Measurements from ENCODE around the gene HYAL1. TPM values are rescaled to one million over a fixed set of nuclear protein-coding genes. Genes with fewer than 3 reads are reported as not detected.
A peak's percentile ranks its signal among the peaks of the same experiment; 100 is the strongest.

HYAL1 gene
- total and polyA plus RNA-seq, 9 donors = 0.86 to 2.5 (median 1.7) TPM

DNA sequence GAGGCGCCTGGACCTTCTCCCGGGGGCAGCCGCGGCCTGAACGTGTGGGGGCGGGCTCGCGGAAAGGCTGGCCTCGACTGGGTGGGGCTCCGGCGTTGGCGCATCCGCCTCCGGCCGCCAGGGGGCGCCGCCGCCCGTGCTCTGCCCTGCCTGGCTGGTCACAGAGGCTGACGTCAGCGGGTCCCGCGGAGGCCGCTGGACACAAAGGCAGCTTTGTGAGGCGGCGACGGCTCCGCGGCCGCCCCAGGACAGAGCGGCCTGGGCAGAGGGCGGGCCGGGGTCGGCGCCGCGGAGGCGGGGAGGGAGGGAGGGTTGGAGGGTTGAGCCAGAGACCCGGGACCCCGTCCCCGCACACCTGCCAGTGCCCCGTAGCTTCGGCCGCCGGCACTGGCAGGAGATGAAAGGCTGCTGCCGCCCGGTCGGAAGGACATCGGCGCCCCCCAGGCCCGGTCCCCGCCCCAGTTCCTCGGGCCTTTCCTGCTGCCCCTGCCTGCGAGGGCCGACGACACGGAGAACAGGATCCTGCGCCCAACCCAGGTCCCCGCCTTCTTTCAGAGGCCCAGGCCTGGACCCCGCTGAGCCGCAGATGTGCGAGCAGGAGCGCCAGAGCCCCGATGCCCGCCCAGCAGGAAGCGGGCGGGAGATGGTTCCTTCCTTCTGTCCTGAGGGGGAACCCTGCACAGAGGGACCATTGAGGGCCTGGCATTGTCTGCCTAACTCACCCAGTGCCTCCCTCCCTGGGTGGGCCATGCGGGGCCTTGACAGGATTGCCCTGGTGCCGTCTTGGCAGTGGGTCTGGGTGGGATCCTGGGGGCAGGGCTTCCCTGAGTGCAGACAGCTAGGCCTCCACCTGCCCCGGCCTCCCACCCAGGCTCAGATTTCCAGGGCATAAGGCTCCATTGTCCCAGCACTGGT, 43.1 kb downstream of the HYAL1 start:
- H3K27ac ChIP-seq (ENCODE audit: low read length) = peak overlapping the region; percentile 99
- under 1% methylated on average over 62 of the region's 70 CpGs for WGBS (ENCODE audit: insufficient coverage)
- H3K36me3 ChIP-seq (ENCODE audit: control insufficient read depth, insufficient read depth, low read length) = peaks cover 46% of the 10 kb centered on the region
- peak overlapping the region; percentile 68 for H3K4me3 ChIP-seq (ENCODE audit: low read length)
- H3K9me3 ChIP-seq (replicated peaks; ENCODE audit: control insufficient read depth, low read depth, low read length) = no peaks in the 10 kb centered on the region
- peaks cover 77% of the 10 kb centered on the region for H3K4me1 ChIP-seq (ENCODE audit: control insufficient read depth, insufficient read depth, low read length)
- no peaks in the 10 kb centered on the region for H3K27me3 ChIP-seq (ENCODE audit: control insufficient read depth, insufficient read depth, low read length)
- peak; percentile 97 for DNase-seq

DNA sequence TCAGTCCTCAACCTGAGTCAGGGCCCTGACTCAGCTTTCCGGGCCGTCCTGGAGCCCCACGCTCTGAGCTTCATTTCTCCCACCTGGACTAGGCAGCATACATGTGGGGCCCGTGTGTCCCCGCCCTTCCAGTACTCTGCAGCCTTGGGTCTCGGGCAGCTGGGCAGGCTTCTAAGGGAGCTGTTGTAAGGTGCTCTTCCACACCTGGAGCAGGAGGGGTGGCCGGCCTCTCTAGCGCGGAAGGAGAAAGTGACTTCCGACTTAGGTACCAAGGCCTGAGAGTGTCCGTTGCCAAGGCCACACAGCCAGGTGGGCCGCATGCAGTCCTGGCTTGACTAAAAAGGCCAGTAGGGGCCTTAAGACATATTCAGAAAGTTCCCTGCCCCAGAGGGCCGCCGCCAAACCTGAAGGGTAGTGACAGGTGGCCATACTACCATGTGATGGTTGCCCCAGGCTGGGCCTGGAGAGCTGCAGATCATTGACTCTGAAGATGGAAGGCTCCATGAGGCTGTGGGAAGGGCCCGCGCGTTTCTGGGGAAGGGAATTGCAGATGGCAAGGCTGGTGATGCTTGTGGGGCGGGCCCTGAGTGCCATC, 43.8 kb downstream of the HYAL1 start:
- Histone ChIP-seq H3K9me3 (replicated peaks; ENCODE audit: control insufficient read depth, low read depth, low read length) (no peaks in the 10 kb centered on the region), H3K4me3 (ENCODE audit: low read length) (peak overlapping the region; percentile 10), H3K36me3 (ENCODE audit: control insufficient read depth, insufficient read depth, low read length) (peaks cover 53% of the 10 kb centered on the region), H3K27me3 (ENCODE audit: control insufficient read depth, insufficient read depth, low read length) (no peaks in the 10 kb centered on the region), H3K27ac (ENCODE audit: low read length) (peak overlapping the region; percentile 99), H3K4me1 (ENCODE audit: control insufficient read depth, insufficient read depth, low read length) (peaks cover 77% of the 10 kb centered on the region)
- peak; percentile 70 for DNase-seq
- 58% methylated on average over 18 of the region's 18 CpGs for WGBS (ENCODE audit: insufficient coverage)

DNA sequence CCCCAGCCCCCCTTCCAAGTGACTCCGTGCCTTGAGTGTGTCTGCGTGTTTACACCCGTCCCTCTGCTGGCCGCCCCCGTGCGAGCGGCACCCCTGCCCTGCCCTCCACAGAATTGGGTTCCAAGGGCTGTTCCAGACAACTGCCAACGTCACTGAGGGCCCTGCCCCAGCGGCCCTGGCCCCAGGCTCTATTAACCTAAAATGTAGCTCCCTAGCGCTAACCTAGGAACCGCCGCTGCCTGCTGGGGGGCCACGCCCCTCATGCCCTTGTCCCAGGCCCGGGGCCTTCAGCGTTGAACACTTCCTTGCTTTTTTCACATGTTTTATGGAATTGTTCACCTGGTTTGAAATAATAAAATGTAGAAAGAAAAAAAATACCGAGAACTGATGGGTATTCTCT, 44.4 kb downstream of the HYAL1 start:
- H3K36me3 ChIP-seq (ENCODE audit: control insufficient read depth, insufficient read depth, low read length) = peaks cover 58% of the 10 kb centered on the region
- WGBS (ENCODE audit: insufficient coverage) = 75% methylated on average over 9 of the region's 16 CpGs

GRCh38 chr3:50258029-50258680, 45.2 kb downstream of the HYAL1 start:
- H3K27ac ChIP-seq (ENCODE audit: low read length) = peak overlapping the region; percentile 99
- no CpG with 5 or more reads among the region's 17 CpGs for whole genome bisulfite sequencing (ENCODE audit: insufficient coverage)
- no peak overlapping the region for H3K4me3 ChIP-seq (ENCODE audit: low read length)
- H3K9me3 ChIP-seq (replicated peaks; ENCODE audit: control insufficient read depth, low read depth, low read length) = no peaks in the 10 kb centered on the region
- H3K27me3 ChIP-seq (ENCODE audit: control insufficient read depth, insufficient read depth, low read length) = no peaks in the 10 kb centered on the region
- peaks cover 73% of the 10 kb centered on the region for H3K4me1 ChIP-seq (ENCODE audit: control insufficient read depth, insufficient read depth, low read length)
- peaks cover 65% of the 10 kb centered on the region for H3K36me3 ChIP-seq (ENCODE audit: control insufficient read depth, insufficient read depth, low read length)
- no peak for DNase-seq

More for the DNA sequence above, 44.4 kb downstream of the HYAL1 start:
- H3K4me1 ChIP-seq (ENCODE audit: control insufficient read depth, insufficient read depth, low read length) = peaks cover 76% of the 10 kb centered on the region
- no peaks in the 10 kb centered on the region for H3K9me3 ChIP-seq (replicated peaks; ENCODE audit: control insufficient read depth, low read depth, low read length)
- no peak for DNase-seq
- H3K4me3 ChIP-seq (ENCODE audit: low read length) = no peak overlapping the region
- peak overlapping the region; percentile 99 for H3K27ac ChIP-seq (ENCODE audit: low read length)
- no peaks in the 10 kb centered on the region for H3K27me3 ChIP-seq (ENCODE audit: control insufficient read depth, insufficient read depth, low read length)

GRCh38 chr3:50256978-50257890, 46.1 kb downstream of the HYAL1 start:
- 89% methylated on average over 15 of the region's 20 CpGs for WGBS (ENCODE audit: insufficient coverage)
- H3K4me1 ChIP-seq (ENCODE audit: control insufficient read depth, insufficient read depth, low read length) = peaks cover 64% of the 10 kb centered on the region
- H3K36me3 ChIP-seq (ENCODE audit: control insufficient read depth, insufficient read depth, low read length) = peaks cover 68% of the 10 kb centered on the region

DNA sequence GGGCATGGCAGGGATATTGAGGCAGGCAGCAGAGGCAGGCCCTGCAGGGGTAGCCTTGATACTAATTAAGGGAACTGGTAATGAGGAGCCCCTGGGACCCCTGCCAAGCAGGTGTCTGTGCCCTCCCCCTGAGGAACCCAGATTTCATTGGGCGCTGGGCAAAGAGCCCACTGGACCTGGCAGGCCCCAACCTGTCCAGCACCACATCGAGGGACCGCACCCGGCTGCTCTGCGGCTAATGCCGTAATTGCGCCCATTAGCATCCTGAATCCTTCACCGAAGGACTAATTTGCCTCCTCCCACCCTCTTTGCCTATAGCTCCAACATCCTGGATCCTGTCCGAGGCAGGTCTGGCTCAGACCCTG, 48.1 kb downstream of the HYAL1 start:
- peaks cover 83% of the 10 kb centered on the region for H3K36me3 ChIP-seq (ENCODE audit: control insufficient read depth, insufficient read depth, low read length)
- no peaks in the 10 kb centered on the region for H3K27me3 ChIP-seq (ENCODE audit: control insufficient read depth, insufficient read depth, low read length)
- H3K4me3 ChIP-seq (ENCODE audit: low read length) = no peak overlapping the region
- no peaks in the 10 kb centered on the region for H3K9me3 ChIP-seq (replicated peaks; ENCODE audit: control insufficient read depth, low read depth, low read length)
- 80% methylated on average over 9 of the region's 9 CpGs for WGBS (ENCODE audit: insufficient coverage)
- peak overlapping the region; percentile 72 for H3K27ac ChIP-seq (ENCODE audit: low read length)
- DNase-seq = no peak
- peaks cover 57% of the 10 kb centered on the region for H3K4me1 ChIP-seq (ENCODE audit: control insufficient read depth, insufficient read depth, low read length)

More at GRCh38 chr3:50256978-50257890, 46.1 kb downstream of the HYAL1 start:
- Histone ChIP-seq H3K27me3 (ENCODE audit: control insufficient read depth, insufficient read depth, low read length) (no peaks in the 10 kb centered on the region), H3K27ac (ENCODE audit: low read length) (peak overlapping the region; percentile 6), H3K4me3 (ENCODE audit: low read length) (no peak overlapping the region), H3K9me3 (replicated peaks; ENCODE audit: control insufficient read depth, low read depth, low read length) (no peaks in the 10 kb centered on the region)
- DNase-seq = no peak

GRCh38 chr3:50254577-50255250, 48.7 kb downstream of the HYAL1 start:
- Histone ChIP-seq H3K27ac (ENCODE audit: low read length) (peak overlapping the region; percentile 72), H3K36me3 (ENCODE audit: control insufficient read depth, insufficient read depth, low read length) (peaks cover 87% of the 10 kb centered on the region), H3K9me3 (replicated peaks; ENCODE audit: control insufficient read depth, low read depth, low read length) (no peaks in the 10 kb centered on the region), H3K4me3 (ENCODE audit: low read length) (no peak overlapping the region), H3K27me3 (ENCODE audit: control insufficient read depth, insufficient read depth, low read length) (no peaks in the 10 kb centered on the region), H3K4me1 (ENCODE audit: control insufficient read depth, insufficient read depth, low read length) (peaks cover 57% of the 10 kb centered on the region)
- WGBS (ENCODE audit: insufficient coverage) = 85% methylated on average over 4 of the region's 8 CpGs
- no peak for DNase-seq

DNA sequence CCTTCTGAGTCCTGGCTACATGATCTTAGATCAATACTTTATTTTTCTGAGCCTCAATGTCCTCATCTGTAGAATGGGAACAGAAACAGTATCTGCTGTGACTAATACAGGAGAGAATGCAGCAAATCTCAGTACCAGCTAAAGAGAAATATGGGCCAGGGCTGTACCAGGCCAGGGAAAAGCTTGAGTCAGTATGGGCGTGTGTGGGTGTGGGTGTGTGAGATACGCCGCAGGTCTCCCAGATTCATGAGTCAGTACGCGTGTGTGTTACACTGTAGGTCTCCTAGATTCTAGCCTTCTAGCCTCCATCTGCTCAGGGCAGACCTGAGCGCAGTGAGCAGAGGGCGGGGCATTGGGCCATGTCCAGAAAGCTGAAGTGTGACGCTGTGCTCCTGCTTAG, 52.2 kb downstream of the HYAL1 start:
- H3K4me1 ChIP-seq (ENCODE audit: control insufficient read depth, insufficient read depth, low read length) = peaks cover 65% of the 10 kb centered on the region
- no peak overlapping the region for H3K4me3 ChIP-seq (ENCODE audit: low read length)
- H3K27ac ChIP-seq (ENCODE audit: low read length) = no peak overlapping the region
- peaks cover 73% of the 10 kb centered on the region for H3K36me3 ChIP-seq (ENCODE audit: control insufficient read depth, insufficient read depth, low read length)
- WGBS (ENCODE audit: insufficient coverage) = 87% methylated on average over 6 of the region's 8 CpGs
- H3K9me3 ChIP-seq (replicated peaks; ENCODE audit: control insufficient read depth, low read depth, low read length) = no peaks in the 10 kb centered on the region
- no peak for DNase-seq
- H3K27me3 ChIP-seq (ENCODE audit: control insufficient read depth, insufficient read depth, low read length) = no peaks in the 10 kb centered on the region

GRCh38 chr3:50250514-50250913, 52.9 kb downstream of the HYAL1 start:
- H3K9me3 ChIP-seq (replicated peaks; ENCODE audit: control insufficient read depth, low read depth, low read length) = no peaks in the 10 kb centered on the region
- WGBS (ENCODE audit: insufficient coverage) = no CpG with 5 or more reads among the region's 4 CpGs
- H3K27me3 ChIP-seq (ENCODE audit: control insufficient read depth, insufficient read depth, low read length) = no peaks in the 10 kb centered on the region
- peaks cover 71% of the 10 kb centered on the region for H3K4me1 ChIP-seq (ENCODE audit: control insufficient read depth, insufficient read depth, low read length)
- no peak overlapping the region for H3K4me3 ChIP-seq (ENCODE audit: low read length)
- peaks cover 66% of the 10 kb centered on the region for H3K36me3 ChIP-seq (ENCODE audit: control insufficient read depth, insufficient read depth, low read length)
- DNase-seq = no peak
- H3K27ac ChIP-seq (ENCODE audit: low read length) = no peak overlapping the region
